T-cell (primary cell): Measurements from ENCODE around the gene AADAC. TPM values are rescaled to one million over a fixed set of nuclear protein-coding genes. Genes with fewer than 3 reads are reported as not detected.

ENCODE experiments used
- ATAC-seq, 4 experiments: fragments of 200-7000 bp in 3 of 4; fragments of 150-1000 bp in 1 of 4; cut with Tn5 transposase; replicated peaks in 1 of 4; 1 replicate in 3 of 4; 2 replicates in 1 of 4; pipeline ENCODE4 v1.10.0; 2021; ENCODE audit warnings: moderate library complexity in 3 of 4, mild to moderate bottlenecking in 2 of 4, moderate number of reproducible peaks in 1 of 4
- CTCF ChIA-PET, 2 donors: fragments of 300-600 bp; sonication (Branson Sonifier 250); formaldehyde crosslinking; loops; one replicate each; lab custom pipeline; 2022; ENCODE audit warnings: antibody characterized with exemption in 2 of 2; lab: Charles Lee
- POLR2A ChIA-PET, 2 donors: fragments of 300-600 bp; sonication (Branson Sonifier 250); formaldehyde crosslinking; loops; one replicate each; lab custom pipeline; 2022; ENCODE audit warnings: antibody characterized with exemption in 2 of 2; lab: Charles Lee
- DNase-seq, 35 experiments: peaks; one replicate each; pipeline versions ENCODE4 v3.0.0 to v3.0.0-alpha.2; 2013 to 2023
- H3K27ac ChIP-seq: one replicate; pipeline ENCODE4 v1.5.1; 2013; ENCODE audit warnings: low read length
- H3K27me3 ChIP-seq, 2 experiments: replicated peaks in 1 of 2; 1 replicate in 1 of 2; 2 replicates in 1 of 2; pipeline versions ENCODE4 v1.6.1 to v1.7.0; 2013; ENCODE audit warnings: low read length in 1 of 2, mixed read lengths in 1 of 2; ENCODE audit not compliant: control insufficient read depth in 2 of 2, insufficient read depth in 2 of 2; ENCODE audit errors: extremely low read depth in 1 of 2
- H3K36me3 ChIP-seq, 2 donors: 1 replicate in 1 of 2; 2 replicates in 1 of 2; pipeline versions ENCODE4 v1.6.1 to v1.7.0; 2013; ENCODE audit warnings: low read length in 1 of 2; ENCODE audit not compliant: control insufficient read depth in 2 of 2, insufficient read depth in 1 of 2; ENCODE audit errors: extremely low read depth in 1 of 2
- H3K4me1 ChIP-seq, 2 experiments: 1 replicate in 1 of 2; 2 replicates in 1 of 2; pipeline versions ENCODE4 v1.6.1 to v1.7.0; 2013; ENCODE audit warnings: low read length in 2 of 2, mixed read lengths in 1 of 2; ENCODE audit not compliant: insufficient read depth in 2 of 2, control insufficient read depth in 1 of 2; ENCODE audit errors: extremely low read depth in 1 of 2
- H3K4me3 ChIP-seq, 2 donors: 1 replicate in 1 of 2; 2 replicates in 1 of 2; pipeline versions ENCODE4 v1.5.1 to v1.7.0; 2013; ENCODE audit warnings: mild to moderate bottlenecking in 2 of 2, low read length in 1 of 2, moderate library complexity in 1 of 2; ENCODE audit not compliant: control insufficient read depth in 1 of 2; ENCODE audit errors: extremely low read depth in 1 of 2
- H3K9me3 ChIP-seq: 2 replicates; pipeline ENCODE4 v1.7.0; 2013
- H3K27ac Mint-ChIP-seq, 2 donors: one replicate each; pipeline ENCODE4 v1.8.0; 2020 to 2021; ENCODE audit warnings: mild to moderate bottlenecking in 2 of 2, mixed read lengths in 2 of 2
- H3K27me3 Mint-ChIP-seq, 2 donors: one replicate each; pipeline ENCODE4 v1.8.0; 2021 to 2022; ENCODE audit warnings: mixed read lengths in 2 of 2
- H3K36me3 Mint-ChIP-seq: one replicate; pipeline ENCODE4 v1.8.0; 2021; ENCODE audit warnings: mixed read lengths
- H3K4me1 Mint-ChIP-seq, 3 donors: one replicate each; pipeline ENCODE4 v1.8.0; 2020 to 2022; ENCODE audit warnings: mixed read lengths in 3 of 3, mild to moderate bottlenecking in 1 of 3
- H3K4me3 Mint-ChIP-seq, 3 donors: one replicate each; pipeline ENCODE4 v1.8.0; 2020 to 2022; ENCODE audit warnings: mild to moderate bottlenecking in 3 of 3, mixed read lengths in 3 of 3, moderate library complexity in 3 of 3
- H3K9me3 Mint-ChIP-seq, 3 donors: one replicate each; pipeline ENCODE4 v1.8.0; 2020 to 2022; ENCODE audit warnings: mixed read lengths in 3 of 3
- WGBS: methylation state at CpG from one replicate; pipeline ENCODE4 v1.1.5; 2013; ENCODE audit warnings: missing lambda C conversion rate; ENCODE audit not compliant: insufficient coverage; 5-methylcytosine and 5-hydroxymethylcytosine counted together
- total RNA-seq, 35 experiments: library from RNA in 6 of 35; stranded (reverse) in 6 of 35; fragments of 120-200 nt in 1 of 35; gene quantifications; one replicate each; pipeline versions ENCODE4 v1.2.1 to v1.2.4 and lab custom pipeline; 2013 to 2026

The AADAC gene
- total RNA-seq, 5 donors from 2014 or later (not counting 1 experiment from before 2014, with no cell fraction given): 0.20 to 0.38 (median 0.25) TPM; not detected in 2

- DNase-seq (no peak), ATAC-seq (no peak)
- 100% methylated on average over 1 of the region's 3 CpGs for WGBS
- no peaks in the 10 kb centered on the region for H3K4me1 ChIP-seq
- H3K27me3 ChIP-seq: peaks cover 0 to 15% of the 10 kb centered on the region in 2 experiments
- no peak overlapping the region for H3K4me3 ChIP-seq
- CTCF ChIA-PET: no interaction called here
- Mint-ChIP-seq H3K4me3 (no peak overlapping the region), H3K27me3 (peaks cover 10 to 16% of the 10 kb centered on the region in 2 donors), H3K9me3 (peaks cover 0 to 4% (median 0%) of the 10 kb centered on the region in 3 donors), H3K27ac (no peak overlapping the region), H3K4me1 (no peaks in the 10 kb centered on the region), H3K36me3 (no peaks in the 10 kb centered on the region)
- H3K36me3 ChIP-seq: no peaks in the 10 kb centered on the region
- no peak overlapping the region for H3K27ac ChIP-seq
- POLR2A ChIA-PET: no interaction called here
- no peaks in the 10 kb centered on the region for H3K9me3 ChIP-seq
Observed at GRCh38 chr3:151856118-151856517, 42.2 kb downstream of the AADAC start.

GRCh38 chr3:151856641-151857040 is 42.7 kb downstream of the AADAC start:
- Mint-ChIP-seq H3K36me3 (no peaks in the 10 kb centered on the region), H3K27me3 (peaks cover 10 to 16% of the 10 kb centered on the region in 2 donors), H3K9me3 (no peaks in the 10 kb centered on the region), H3K27ac (no peak overlapping the region), H3K4me3 (no peak overlapping the region), H3K4me1 (no peaks in the 10 kb centered on the region)
- H3K4me3 ChIP-seq: no peak overlapping the region
- ChIA-PET CTCF (no interaction called here), POLR2A (no interaction called here)
- H3K36me3 ChIP-seq: no peaks in the 10 kb centered on the region
- ATAC-seq: no peak
- WGBS: no CpG with 5 or more reads among the region's 2 CpGs
- H3K27me3 ChIP-seq: peaks cover 0 to 12% of the 10 kb centered on the region in 2 experiments
- H3K27ac ChIP-seq: no peak overlapping the region
- H3K4me1 ChIP-seq: no peaks in the 10 kb centered on the region
- H3K9me3 ChIP-seq: no peaks in the 10 kb centered on the region
- DNase-seq: no peak

GRCh38 chr3:151859233-151859673 is 45.3 kb downstream of the AADAC start:
- peaks cover 0 to 2% of the 10 kb centered on the region in 2 experiments for H3K27me3 ChIP-seq
- H3K4me3 Mint-ChIP-seq: no peak overlapping the region
- no peaks in the 10 kb centered on the region for H3K4me1 Mint-ChIP-seq
- no peak for DNase-seq
- no peaks in the 10 kb centered on the region for H3K36me3 ChIP-seq
- H3K4me3 ChIP-seq: no peak overlapping the region
- H3K27ac ChIP-seq: no peak overlapping the region
- H3K9me3 Mint-ChIP-seq: no peaks in the 10 kb centered on the region
- H3K36me3 Mint-ChIP-seq: no peaks in the 10 kb centered on the region
- no peaks in the 10 kb centered on the region for H3K4me1 ChIP-seq
- ChIA-PET POLR2A (no interaction called here), CTCF (no interaction called here)
- peaks cover 8 to 9% of the 10 kb centered on the region in 2 donors for H3K27me3 Mint-ChIP-seq
- H3K27ac Mint-ChIP-seq: no peak overlapping the region
- no peak for ATAC-seq
- no CpG with 5 or more reads among the region's 2 CpGs for WGBS
- H3K9me3 ChIP-seq: no peaks in the 10 kb centered on the region

GRCh38 chr3:151859905-151860304 is 46.0 kb downstream of the AADAC start:
- no peak overlapping the region for H3K27ac ChIP-seq
- H3K36me3 ChIP-seq: no peaks in the 10 kb centered on the region
- ATAC-seq (no peak), DNase-seq (no peak)
- Mint-ChIP-seq H3K9me3 (no peaks in the 10 kb centered on the region), H3K36me3 (no peaks in the 10 kb centered on the region), H3K27ac (no peak overlapping the region), H3K4me1 (no peaks in the 10 kb centered on the region), H3K27me3 (peaks cover 4 to 5% of the 10 kb centered on the region in 2 donors), H3K4me3 (no peak overlapping the region)
- H3K27me3 ChIP-seq: no peaks in the 10 kb centered on the region
- CTCF ChIA-PET: no interaction called here
- no peak overlapping the region for H3K4me3 ChIP-seq
- POLR2A ChIA-PET: no interaction called here
- no peaks in the 10 kb centered on the region for H3K9me3 ChIP-seq
- H3K4me1 ChIP-seq: no peaks in the 10 kb centered on the region

GRCh38 chr3:151863611-151864010 is 49.7 kb downstream of the AADAC start:
- WGBS: 92% methylated on average over 2 of the region's 2 CpGs
- no peaks in the 10 kb centered on the region for H3K27me3 Mint-ChIP-seq
- DNase-seq (no peak), ATAC-seq (no peak)
- H3K9me3 Mint-ChIP-seq: no peaks in the 10 kb centered on the region
- H3K9me3 ChIP-seq: no peaks in the 10 kb centered on the region
- H3K4me1 ChIP-seq: no peaks in the 10 kb centered on the region
- no peaks in the 10 kb centered on the region for H3K36me3 Mint-ChIP-seq
- ChIA-PET POLR2A (no interaction called here), CTCF (no interaction called here)
- H3K36me3 ChIP-seq: no peaks in the 10 kb centered on the region
- H3K27me3 ChIP-seq: no peaks in the 10 kb centered on the region
- H3K27ac ChIP-seq: no peak overlapping the region
- H3K27ac Mint-ChIP-seq: no peak overlapping the region
- H3K4me3 ChIP-seq: no peak overlapping the region
- H3K4me1 Mint-ChIP-seq: no peaks in the 10 kb centered on the region
- no peak overlapping the region for H3K4me3 Mint-ChIP-seq

- no CpG with 5 or more reads among the region's 4 CpGs for WGBS
- Mint-ChIP-seq H3K9me3 (no peaks in the 10 kb centered on the region), H3K27me3 (no peaks in the 10 kb centered on the region), H3K4me3 (no peak overlapping the region), H3K36me3 (no peaks in the 10 kb centered on the region), H3K27ac (no peak overlapping the region), H3K4me1 (no peaks in the 10 kb centered on the region)
- Histone ChIP-seq H3K27me3 (no peaks in the 10 kb centered on the region), H3K36me3 (no peaks in the 10 kb centered on the region), H3K27ac (no peak overlapping the region), H3K4me3 (no peak overlapping the region), H3K4me1 (no peaks in the 10 kb centered on the region), H3K9me3 (no peaks in the 10 kb centered on the region)
- ATAC-seq (no peak), DNase-seq (no peak)
- ChIA-PET POLR2A (no interaction called here), CTCF (no interaction called here)
Observed at GRCh38 chr3:151864423-151865101, 50.6 kb downstream of the AADAC start.
